ENCODE data around the gene DEAF1.

Gene DEAF1

GRCh38 chr11:612201-612960, 82.6 kb downstream of the DEAF1 start:
- Histone ChIP-seq H3K9ac (ENCODE audit: low read length) (no peak overlapping the region), H3K27me3 (ENCODE audit: control insufficient read depth, insufficient read depth, low read length) (no peaks in the 10 kb centered on the region), H3K27ac (ENCODE audit: low read depth, low read length) (no peak overlapping the region), H3K4me1 (ENCODE audit: control insufficient read depth, insufficient read depth, low read length) (peaks cover 4% of the 10 kb centered on the region), H3K4me3 (ENCODE audit: low read length) (no peak overlapping the region), H3K36me3 (ENCODE audit: control insufficient read depth, insufficient read depth, low read length) (peaks cover 32% of the 10 kb centered on the region)

GRCh38 chr11:611001-611996, 83.7 kb downstream of the DEAF1 start:
- Histone ChIP-seq H3K4me3 (ENCODE audit: low read length) (no peak overlapping the region), H3K27me3 (ENCODE audit: control insufficient read depth, insufficient read depth, low read length) (no peaks in the 10 kb centered on the region), H3K27ac (ENCODE audit: low read depth, low read length) (no peak overlapping the region), H3K36me3 (ENCODE audit: control insufficient read depth, insufficient read depth, low read length) (peaks cover 36% of the 10 kb centered on the region), H3K9ac (ENCODE audit: low read length) (no peak overlapping the region), H3K4me1 (ENCODE audit: control insufficient read depth, insufficient read depth, low read length) (peaks cover 4% of the 10 kb centered on the region)

GRCh38 chr11:610146-610801, 84.7 kb downstream of the DEAF1 start:
- Histone ChIP-seq H3K4me1 (ENCODE audit: control insufficient read depth, insufficient read depth, low read length) (peaks cover 3% of the 10 kb centered on the region), H3K27ac (ENCODE audit: low read depth, low read length) (no peak overlapping the region), H3K4me3 (ENCODE audit: low read length) (no peak overlapping the region), H3K27me3 (ENCODE audit: control insufficient read depth, insufficient read depth, low read length) (no peaks in the 10 kb centered on the region), H3K9ac (ENCODE audit: low read length) (no peak overlapping the region), H3K36me3 (ENCODE audit: control insufficient read depth, insufficient read depth, low read length) (peaks cover 43% of the 10 kb centered on the region)

- Histone ChIP-seq H3K27ac (ENCODE audit: low read depth, low read length) (no peak overlapping the region), H3K4me1 (ENCODE audit: control insufficient read depth, insufficient read depth, low read length) (no peaks in the 10 kb centered on the region), H3K27me3 (ENCODE audit: control insufficient read depth, insufficient read depth, low read length) (no peaks in the 10 kb centered on the region), H3K9ac (ENCODE audit: low read length) (no peak overlapping the region), H3K4me3 (ENCODE audit: low read length) (no peak overlapping the region), H3K36me3 (ENCODE audit: control insufficient read depth, insufficient read depth, low read length) (peaks cover 51% of the 10 kb centered on the region)
These were observed 85.6 kb downstream of the DEAF1 start for GRCh38 chr11:609341-609811.

GRCh38 chr11:608791-609251, 86.2 kb downstream of the DEAF1 start:
- H3K4me3 ChIP-seq (ENCODE audit: low read length): no peak overlapping the region
- H3K9ac ChIP-seq (ENCODE audit: low read length): no peak overlapping the region
- H3K27ac ChIP-seq (ENCODE audit: low read depth, low read length): no peak overlapping the region

GRCh38 chr11:607971-608659, 86.9 kb downstream of the DEAF1 start:
- Histone ChIP-seq H3K9ac (ENCODE audit: low read length) (no peak overlapping the region), H3K4me3 (ENCODE audit: low read length) (no peak overlapping the region), H3K27ac (ENCODE audit: low read depth, low read length) (no peak overlapping the region), H3K36me3 (ENCODE audit: control insufficient read depth, insufficient read depth, low read length) (peaks cover 55% of the 10 kb centered on the region), H3K27me3 (ENCODE audit: control insufficient read depth, insufficient read depth, low read length) (no peaks in the 10 kb centered on the region), H3K4me1 (ENCODE audit: control insufficient read depth, insufficient read depth, low read length) (no peaks in the 10 kb centered on the region)

More at GRCh38 chr11:608791-609251, 86.2 kb downstream of the DEAF1 start:
- Histone ChIP-seq H3K36me3 (ENCODE audit: control insufficient read depth, insufficient read depth, low read length) (peaks cover 51% of the 10 kb centered on the region), H3K27me3 (ENCODE audit: control insufficient read depth, insufficient read depth, low read length) (no peaks in the 10 kb centered on the region), H3K4me1 (ENCODE audit: control insufficient read depth, insufficient read depth, low read length) (no peaks in the 10 kb centered on the region)

- Histone ChIP-seq H3K36me3 (ENCODE audit: control insufficient read depth, insufficient read depth, low read length) (peaks cover 56% of the 10 kb centered on the region), H3K4me1 (ENCODE audit: control insufficient read depth, insufficient read depth, low read length) (no peaks in the 10 kb centered on the region), H3K4me3 (ENCODE audit: low read length) (no peak overlapping the region), H3K27me3 (ENCODE audit: control insufficient read depth, insufficient read depth, low read length) (no peaks in the 10 kb centered on the region), H3K27ac (ENCODE audit: low read depth, low read length) (no peak overlapping the region), H3K9ac (ENCODE audit: low read length) (no peak overlapping the region)
These were observed 87.8 kb downstream of the DEAF1 start for GRCh38 chr11:607020-607780.

- H3K27me3 ChIP-seq (ENCODE audit: control insufficient read depth, insufficient read depth, low read length): no peaks in the 10 kb centered on the region
- no peaks in the 10 kb centered on the region for H3K4me1 ChIP-seq (ENCODE audit: control insufficient read depth, insufficient read depth, low read length)
- no peak overlapping the region for H3K9ac ChIP-seq (ENCODE audit: low read length)
- no peak overlapping the region for H3K4me3 ChIP-seq (ENCODE audit: low read length)
- H3K36me3 ChIP-seq (ENCODE audit: control insufficient read depth, insufficient read depth, low read length): peaks cover 58% of the 10 kb centered on the region
- H3K27ac ChIP-seq (ENCODE audit: low read depth, low read length): peak overlapping the region; percentile 55
These were observed 88.8 kb downstream of the DEAF1 start for GRCh38 chr11:606245-606644.

GRCh38 chr11:605286-606129, 89.5 kb downstream of the DEAF1 start:
- Histone ChIP-seq H3K27ac (ENCODE audit: low read depth, low read length) (peak overlapping the region; percentile 55), H3K9ac (ENCODE audit: low read length) (no peak overlapping the region)

GRCh38 chr11:603154-603553, 91.9 kb downstream of the DEAF1 start:
- no peak overlapping the region for H3K9ac ChIP-seq (ENCODE audit: low read length)
- no peak overlapping the region for H3K27ac ChIP-seq (ENCODE audit: low read depth, low read length)
- H3K36me3 ChIP-seq (ENCODE audit: control insufficient read depth, insufficient read depth, low read length): peaks cover 46% of the 10 kb centered on the region

More at GRCh38 chr11:605286-606129, 89.5 kb downstream of the DEAF1 start:
- Histone ChIP-seq H3K27me3 (ENCODE audit: control insufficient read depth, insufficient read depth, low read length) (no peaks in the 10 kb centered on the region), H3K4me3 (ENCODE audit: low read length) (no peak overlapping the region), H3K4me1 (ENCODE audit: control insufficient read depth, insufficient read depth, low read length) (no peaks in the 10 kb centered on the region), H3K36me3 (ENCODE audit: control insufficient read depth, insufficient read depth, low read length) (peaks cover 54% of the 10 kb centered on the region)

More at GRCh38 chr11:603154-603553, 91.9 kb downstream of the DEAF1 start:
- H3K4me1 ChIP-seq (ENCODE audit: control insufficient read depth, insufficient read depth, low read length): no peaks in the 10 kb centered on the region
- no peaks in the 10 kb centered on the region for H3K27me3 ChIP-seq (ENCODE audit: control insufficient read depth, insufficient read depth, low read length)
- H3K4me3 ChIP-seq (ENCODE audit: low read length): no peak overlapping the region
